Measurements from ENCODE around the gene FGB.

DNA sequence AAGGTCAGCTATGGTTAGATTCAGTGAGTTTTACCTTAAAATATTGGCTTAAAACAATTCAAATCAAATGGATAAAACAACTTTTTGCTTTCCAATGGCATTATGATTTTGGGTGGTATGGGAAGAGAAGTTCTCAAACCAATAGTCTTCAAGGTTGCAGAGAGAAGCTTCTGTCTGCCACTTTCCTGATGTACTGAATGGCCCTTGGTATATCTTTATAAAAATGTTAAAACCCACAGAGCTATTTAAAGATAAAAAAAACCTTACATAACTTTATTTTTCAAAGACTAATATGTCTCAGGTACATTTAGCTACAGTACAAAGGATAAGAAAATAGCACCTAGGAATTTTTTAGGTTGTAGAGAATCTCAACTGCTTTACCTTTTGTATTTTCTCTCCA, 20.9 kb downstream of the FGB start:
- TF ChIP-seq, protein P1, sequence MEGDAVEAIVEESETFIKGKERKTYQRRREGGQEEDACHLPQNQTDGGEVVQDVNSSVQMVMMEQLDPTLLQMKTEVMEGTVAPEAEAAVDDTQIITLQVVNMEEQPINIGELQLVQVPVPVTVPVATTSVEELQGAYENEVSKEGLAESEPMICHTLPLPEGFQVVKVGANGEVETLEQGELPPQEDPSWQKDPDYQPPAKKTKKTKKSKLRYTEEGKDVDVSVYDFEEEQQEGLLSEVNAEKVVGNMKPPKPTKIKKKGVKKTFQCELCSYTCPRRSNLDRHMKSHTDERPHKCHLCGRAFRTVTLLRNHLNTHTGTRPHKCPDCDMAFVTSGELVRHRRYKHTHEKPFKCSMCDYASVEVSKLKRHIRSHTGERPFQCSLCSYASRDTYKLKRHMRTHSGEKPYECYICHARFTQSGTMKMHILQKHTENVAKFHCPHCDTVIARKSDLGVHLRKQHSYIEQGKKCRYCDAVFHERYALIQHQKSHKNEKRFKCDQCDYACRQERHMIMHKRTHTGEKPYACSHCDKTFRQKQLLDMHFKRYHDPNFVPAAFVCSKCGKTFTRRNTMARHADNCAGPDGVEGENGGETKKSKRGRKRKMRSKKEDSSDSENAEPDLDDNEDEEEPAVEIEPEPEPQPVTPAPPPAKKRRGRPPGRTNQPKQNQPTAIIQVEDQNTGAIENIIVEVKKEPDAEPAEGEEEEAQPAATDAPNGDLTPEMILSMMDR (conservative IDR thresholded peaks at IDR 0.05 in 1 of 2, IDR thresholded peaks at IDR 0.05 in 1 of 2; ENCODE audit: low read depth in 1 of 2, low read length in 2 of 2): no peak
- no peak for TF ChIP-seq EZH2 (IDR thresholded peaks at IDR 0.05; ENCODE audit: low read length, missing control alignments)
